Progenitor cell of endocrine pancreas (in vitro differentiated cells): Measurements from ENCODE around the gene RAB3GAP2. TPM values are rescaled to one million over a fixed set of nuclear protein-coding genes. Genes with fewer than 3 reads are reported as not detected.
"Not testable (repeated sequence)": the region's sequence is repeated elsewhere in the genome, so short reads cannot be mapped to it uniquely, and the experiment has no call there.

ENCODE experiments used
- DNase-seq: peaks from one replicate; pipeline ENCODE4 v3.0.0; 2021; ENCODE audit warnings: low spot score; ENCODE audit not compliant: unreplicated experiment
- H3K27ac Mint-ChIP-seq: 2 replicates; pipeline ENCODE4 v1.8.0; 2021; ENCODE audit warnings: mild to moderate bottlenecking, moderate library complexity, mixed read lengths
- H3K27me3 Mint-ChIP-seq: 2 replicates; pipeline ENCODE4 v1.8.0; 2021; ENCODE audit warnings: mixed read lengths
- H3K36me3 Mint-ChIP-seq: 2 replicates; pipeline ENCODE4 v1.8.0; 2022; ENCODE audit warnings: mixed read lengths; ENCODE audit not compliant: insufficient read depth
- H3K4me1 Mint-ChIP-seq: 2 replicates; pipeline ENCODE4 v1.8.0; 2021; ENCODE audit warnings: low read depth, mixed read lengths
- H3K4me3 Mint-ChIP-seq: 2 replicates; pipeline ENCODE4 v1.8.0; 2021; ENCODE audit warnings: low read depth, mild to moderate bottlenecking, moderate library complexity, mixed read lengths
- H3K9me3 Mint-ChIP-seq: 2 replicates; pipeline ENCODE4 v1.8.0; 2021; ENCODE audit warnings: low read depth, mixed read lengths
- total RNA-seq: library from RNA; stranded (reverse); gene quantifications from 2 replicates; pipeline ENCODE4 v1.2.1, GENCODE V29; 2021
- TF ChIP-seq, protein P1 (sequence below): fragments of 200-600 bp; sonication (generic); IDR thresholded peaks from one replicate; pipeline ENCODE4 v1.5.0; 2021; ENCODE audit warnings: antibody characterized with exemption, mild to moderate bottlenecking; ENCODE audit not compliant: unreplicated experiment

The RAB3GAP2 gene
- total RNA-seq, 1 donor from 2014 or later, result 47.9 TPM

DNA sequence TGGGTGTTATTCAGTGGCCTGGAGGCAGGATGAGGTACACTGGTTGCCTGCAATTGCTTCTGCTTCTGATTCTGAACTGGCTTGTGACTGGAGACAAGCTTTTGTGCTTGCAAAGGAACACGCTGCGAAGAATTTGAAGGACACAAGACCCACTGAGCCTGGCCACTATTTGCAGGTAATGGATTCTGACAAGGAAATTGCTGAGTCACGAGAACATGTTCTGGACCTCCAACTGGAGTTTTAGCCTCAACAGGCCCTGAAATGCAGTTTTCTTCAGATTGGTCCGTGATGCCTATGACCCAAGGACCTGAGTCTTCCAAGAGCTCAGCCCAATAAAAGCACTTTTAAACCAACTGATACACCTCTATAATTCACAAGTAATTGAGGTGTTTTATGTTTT, 4.6 kb downstream of the RAB3GAP2 start:
- TF ChIP-seq, protein P1, sequence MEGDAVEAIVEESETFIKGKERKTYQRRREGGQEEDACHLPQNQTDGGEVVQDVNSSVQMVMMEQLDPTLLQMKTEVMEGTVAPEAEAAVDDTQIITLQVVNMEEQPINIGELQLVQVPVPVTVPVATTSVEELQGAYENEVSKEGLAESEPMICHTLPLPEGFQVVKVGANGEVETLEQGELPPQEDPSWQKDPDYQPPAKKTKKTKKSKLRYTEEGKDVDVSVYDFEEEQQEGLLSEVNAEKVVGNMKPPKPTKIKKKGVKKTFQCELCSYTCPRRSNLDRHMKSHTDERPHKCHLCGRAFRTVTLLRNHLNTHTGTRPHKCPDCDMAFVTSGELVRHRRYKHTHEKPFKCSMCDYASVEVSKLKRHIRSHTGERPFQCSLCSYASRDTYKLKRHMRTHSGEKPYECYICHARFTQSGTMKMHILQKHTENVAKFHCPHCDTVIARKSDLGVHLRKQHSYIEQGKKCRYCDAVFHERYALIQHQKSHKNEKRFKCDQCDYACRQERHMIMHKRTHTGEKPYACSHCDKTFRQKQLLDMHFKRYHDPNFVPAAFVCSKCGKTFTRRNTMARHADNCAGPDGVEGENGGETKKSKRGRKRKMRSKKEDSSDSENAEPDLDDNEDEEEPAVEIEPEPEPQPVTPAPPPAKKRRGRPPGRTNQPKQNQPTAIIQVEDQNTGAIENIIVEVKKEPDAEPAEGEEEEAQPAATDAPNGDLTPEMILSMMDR, result no peak
- Mint-ChIP-seq H3K4me1 (no peaks in the 10 kb centered on the region), H3K4me3 (no peak overlapping the region), H3K27ac (no peak overlapping the region), H3K36me3 (peaks cover 32% of the 10 kb centered on the region), H3K27me3 (no peaks in the 10 kb centered on the region), H3K9me3 (peaks cover 9% of the 10 kb centered on the region)
- DNase-seq, result no peak

DNA sequence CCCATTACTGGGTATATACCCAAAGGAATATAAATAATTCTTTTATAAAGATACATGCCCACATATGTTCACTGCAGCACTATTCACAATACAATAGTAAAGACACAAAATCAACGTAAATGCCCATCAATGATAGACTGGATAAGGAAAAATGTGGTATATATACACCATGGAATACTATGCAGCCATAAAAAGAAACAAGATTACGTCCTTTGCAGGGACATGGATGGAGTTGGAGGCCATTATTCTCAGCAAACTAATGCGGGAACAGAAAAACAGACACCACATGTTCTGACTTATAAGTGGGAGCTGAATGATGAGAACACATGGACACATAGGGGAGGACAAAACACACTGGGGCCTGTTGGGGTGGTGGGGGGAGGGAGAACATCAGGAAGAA, 12.0 kb downstream of the RAB3GAP2 start:
- not testable (repeated sequence) for H3K4me1 Mint-ChIP-seq, H3K4me3 Mint-ChIP-seq, H3K27me3 Mint-ChIP-seq, DNase-seq, H3K27ac Mint-ChIP-seq
- Mint-ChIP-seq H3K9me3 (peaks cover 47% of the 10 kb centered on the region), H3K36me3 (peaks cover 59% of the 10 kb centered on the region)

DNA sequence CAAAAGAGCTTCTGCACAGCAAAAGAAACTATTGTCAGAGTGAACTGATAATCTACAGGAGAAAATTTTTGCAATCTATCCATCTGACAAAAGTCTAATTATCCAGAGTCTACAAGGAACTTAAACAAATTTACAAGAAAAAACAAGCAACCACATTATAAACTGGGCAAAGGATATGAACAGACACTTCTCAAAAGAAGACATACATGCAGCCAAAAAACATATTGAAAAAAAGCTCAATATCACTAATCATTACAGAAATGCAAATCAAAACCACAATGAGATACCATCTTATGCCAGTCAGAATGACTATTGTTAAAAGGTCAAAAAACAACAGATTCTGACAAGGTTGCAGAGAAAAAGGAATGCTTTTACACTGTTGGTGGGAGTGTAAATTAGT, 12.5 kb downstream of the RAB3GAP2 start:
- H3K27ac Mint-ChIP-seq, H3K4me1 Mint-ChIP-seq, H3K27me3 Mint-ChIP-seq, DNase-seq, H3K4me3 Mint-ChIP-seq: not testable (repeated sequence)
- peaks cover 60% of the 10 kb centered on the region for H3K36me3 Mint-ChIP-seq
- H3K9me3 Mint-ChIP-seq, result peaks cover 46% of the 10 kb centered on the region

DNA sequence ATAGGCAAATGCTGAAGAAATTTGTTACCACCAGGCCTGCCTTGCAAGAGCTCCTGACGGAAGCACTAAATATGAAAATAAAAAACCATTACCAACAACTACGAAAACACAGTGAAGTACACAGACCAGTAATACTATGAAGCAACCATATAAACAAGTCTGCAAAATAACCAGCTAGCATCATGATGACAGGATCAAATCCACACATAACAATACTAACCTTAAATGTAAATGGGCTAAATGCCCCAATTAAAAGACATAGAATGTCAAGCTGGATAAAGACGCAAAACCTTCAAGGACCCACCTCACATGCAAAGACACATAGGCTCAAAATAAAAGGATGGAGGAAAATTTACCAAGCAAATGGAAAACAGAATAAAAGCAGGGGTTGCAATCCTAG, 16.1 kb downstream of the RAB3GAP2 start:
- not testable (repeated sequence) for H3K4me3 Mint-ChIP-seq, H3K27ac Mint-ChIP-seq, DNase-seq, H3K27me3 Mint-ChIP-seq, H3K4me1 Mint-ChIP-seq
- peaks cover 35% of the 10 kb centered on the region for H3K9me3 Mint-ChIP-seq
- peaks cover 63% of the 10 kb centered on the region for H3K36me3 Mint-ChIP-seq

DNA sequence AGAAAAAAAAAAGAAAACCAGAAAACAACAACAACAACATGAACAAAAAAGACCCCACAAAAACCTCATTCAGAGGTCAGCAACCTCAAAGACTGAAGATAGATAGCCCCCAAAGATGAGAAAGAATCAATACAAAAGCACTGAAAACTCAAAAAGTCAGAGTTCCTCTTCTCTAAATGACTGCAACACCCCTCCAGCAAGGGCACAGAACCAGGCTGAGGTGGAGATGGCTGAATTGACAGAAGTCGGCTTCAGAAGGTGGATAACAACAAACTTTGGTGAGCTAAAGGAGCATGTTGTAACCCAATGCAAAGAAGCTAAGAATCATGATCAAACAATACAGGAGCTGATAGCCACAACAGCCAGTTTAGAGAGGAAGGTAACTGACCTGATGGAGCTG, 17.0 kb downstream of the RAB3GAP2 start:
- Mint-ChIP-seq H3K9me3 (peaks cover 38% of the 10 kb centered on the region), H3K27me3 (no peaks in the 10 kb centered on the region), H3K4me3 (no peak overlapping the region), H3K27ac (no peak overlapping the region), H3K36me3 (peaks cover 65% of the 10 kb centered on the region), H3K4me1 (no peaks in the 10 kb centered on the region)
- no peak for DNase-seq
- TF ChIP-seq, protein P1, result no peak

DNA sequence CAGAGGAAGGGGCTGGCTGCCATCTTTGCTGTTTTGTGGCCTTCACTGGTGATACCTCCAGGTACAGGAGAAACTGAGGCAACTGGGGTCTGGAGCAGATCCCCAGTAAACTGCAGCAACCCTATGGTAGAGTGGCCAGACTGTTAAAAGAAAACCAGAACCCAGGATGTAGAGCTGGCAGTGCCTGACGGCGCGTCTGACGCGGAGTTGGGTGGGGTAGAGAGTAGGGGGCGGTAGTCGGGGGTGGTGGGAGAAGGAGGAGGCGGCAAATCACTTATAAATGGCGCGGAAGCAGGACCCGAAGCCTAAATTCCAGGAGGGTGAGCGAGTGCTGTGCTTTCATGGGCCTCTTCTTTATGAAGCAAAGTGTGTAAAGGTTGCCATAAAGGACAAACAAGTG, 19.0 kb downstream of the RAB3GAP2 start:
- not testable (repeated sequence) for DNase-seq, H3K27ac Mint-ChIP-seq, H3K4me1 Mint-ChIP-seq, H3K4me3 Mint-ChIP-seq, H3K27me3 Mint-ChIP-seq
- H3K9me3 Mint-ChIP-seq, result peaks cover 41% of the 10 kb centered on the region
- peaks cover 68% of the 10 kb centered on the region for H3K36me3 Mint-ChIP-seq

DNA sequence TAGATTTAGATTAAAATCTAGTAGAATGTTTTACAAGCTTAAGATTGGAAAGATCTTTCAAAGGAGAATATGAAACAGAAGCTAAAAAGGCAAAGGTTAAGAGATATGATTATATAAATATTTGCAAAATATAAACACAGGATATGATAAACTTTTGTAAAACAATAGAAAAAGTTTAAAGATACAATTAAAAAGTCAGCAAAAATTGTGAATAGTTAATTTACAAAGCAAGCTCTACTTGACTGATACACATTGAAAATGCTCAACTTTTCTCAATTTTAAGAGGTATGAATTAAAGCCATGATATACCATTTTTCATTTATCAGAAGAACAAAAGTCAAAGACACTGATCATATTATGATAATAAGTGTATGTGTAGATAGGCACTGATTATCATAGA, 21.0 kb downstream of the RAB3GAP2 start:
- no peak for DNase-seq
- Mint-ChIP-seq H3K4me3 (no peak overlapping the region), H3K36me3 (peaks cover 73% of the 10 kb centered on the region), H3K4me1 (no peaks in the 10 kb centered on the region), H3K9me3 (peaks cover 42% of the 10 kb centered on the region), H3K27ac (no peak overlapping the region), H3K27me3 (no peaks in the 10 kb centered on the region)
- TF ChIP-seq, protein P1, result no peak
